Ovary (tissue), 9 donors: ENCODE results near the gene DDRGK1. TPM values are rescaled to one million over a fixed set of nuclear protein-coding genes. Genes with fewer than 3 reads are reported as not detected.
A peak's percentile ranks its signal among the peaks of the same experiment; 100 is the strongest.
"Not testable (repeated sequence)": the region's sequence is repeated elsewhere in the genome, so short reads cannot be mapped to it uniquely, and the experiment has no call there.

Experiments
- DNase-seq, 5 donors: peaks; one replicate each; pipeline ENCODE4 v3.0.0-alpha.2; 2019 to 2020
- H3K27ac ChIP-seq, 2 donors: fragments of 200-600 bp; one replicate each; pipeline versions ENCODE4 v1.5.1 to v1.8.0; 2019 to 2022
- H3K27me3 ChIP-seq: fragments of 200-600 bp; one replicate; pipeline ENCODE4 v1.8.0; 2022
- H3K36me3 ChIP-seq: fragments of 200-600 bp; sonication (generic); one replicate; pipeline ENCODE4 v1.5.1; 2019
- H3K4me1 ChIP-seq: one replicate; pipeline ENCODE4 v1.8.1; 2013; ENCODE audit warnings: mild to moderate bottlenecking, moderate library complexity; ENCODE audit not compliant: insufficient read depth
- H3K4me3 ChIP-seq: fragments of 200-600 bp; sonication (generic); one replicate; pipeline ENCODE4 v1.5.1; 2017
- H3K9me3 ChIP-seq, 2 donors: fragments of 200-600 bp in 1 of 2; sonication (generic) in 1 of 2; one replicate each; pipeline versions ENCODE4 v1.5.1 to v1.8.1; 2013 to 2019; ENCODE audit warnings: mild to moderate bottlenecking in 1 of 2, moderate library complexity in 1 of 2
- CTCF ChIP-seq, 3 donors: fragments of 450-650 bp in 2 of 3; fragments of 200-600 bp in 1 of 3; IDR thresholded peaks; one replicate each; pipeline versions ENCODE4 v1.5.1 to v1.8.0; 2016 to 2022; ENCODE audit warnings: antibody characterized with exemption in 3 of 3, mild to moderate bottlenecking in 1 of 3
- EP300 ChIP-seq: sonication (generic); formaldehyde crosslinking; IDR thresholded peaks from one replicate; pipeline ENCODE4 v1.6.1; 2017; ENCODE audit warnings: antibody characterized with exemption
- POLR2A ChIP-seq: fragments of 450-650 bp; IDR thresholded peaks from one replicate; pipeline ENCODE4 v1.6.1; 2017; ENCODE audit warnings: antibody characterized with exemption, mild to moderate bottlenecking, moderate library complexity
- WGBS, 3 donors: extraction: QIAGEN DNeasy Blood & Tissue Kit in 1 of 3; methylation state at CpG; one replicate each; pipeline versions ENCODE4 v1.1.5 to v1.1.7; 2013 to 2017; 5-methylcytosine and 5-hydroxymethylcytosine counted together
- intact Hi-C, 4 donors: fragments of 100-400 bp; cut with DNase I; formaldehyde crosslinking; loops; one replicate each; pipeline versions ENCODE4 v1.11.0 to v1.15.1; 2022 to 2023
- polyA plus RNA-seq, 2 donors: library from polyadenylated mRNA; stranded (reverse); fragments of 200-250 nt in 1 of 2; fragments of 350-450 nt in 1 of 2; fragmentation: Illumina TruSeq in 1 of 2; extraction: RNeasy Lipid Tissue Mini Kit (QIAGEN cat#74804) in 1 of 2; gene quantifications; one replicate each; pipeline ENCODE4 v1.2.3, GENCODE V29; 2013 to 2014
- total RNA-seq, 7 donors: library from RNA; depleted of rRNA in 2 of 7; stranded (reverse); fragments of >200 nt in 2 of 7; fragmentation: NEBNext Ultra II Directional in 3 of 7; extraction: Animal tissue kit (Norgen Biotek cat#: 25700) in 3 of 7; gene quantifications; one replicate each; pipeline versions ENCODE4 v1.1.0 to v1.2.4, GENCODE V29; 2016 to 2023
- donor health status: DM: no; HTN: no; CAD: no; lungs with moderate emphysema.
- donor health status: DM: no; HTN: no; CAD: no.
- donor health status: Bipolar disorder and iron deficiency.
- donor health status: DM: yes; HTN: yes; CAD: no.
- donor health status: DM: no; HTN: no; CAD: no.
- donor health status: DM: yes; HTN: yes; CAD: no.

Gene DDRGK1
- total and polyA plus RNA-seq, 9 donors, result 38.5 to 63.9 (median 52.5) TPM

- H3K36me3 ChIP-seq, result no peaks in the 10 kb centered on the region
- peaks cover 4% of the 10 kb centered on the region for H3K4me1 ChIP-seq
- H3K4me3 ChIP-seq, result no peak overlapping the region
- TF ChIP-seq EP300 (no peak), CTCF (IDR thresholded peaks at IDR 0.05) (peak in 2 of 3 donors; percentile 51)
- intact Hi-C loops, result no loop called here
- no peaks in the 10 kb centered on the region for H3K9me3 ChIP-seq
- H3K27ac ChIP-seq, result no peak overlapping the region
- DNase-seq, result peak in 2 of 5 donors; percentile 44 to 58
- H3K27me3 ChIP-seq, result no peaks in the 10 kb centered on the region
- 21 to 31% (median 22%) methylated on average over 30 of the region's 30 CpGs for WGBS, 3 donors
Observed at GRCh38 chr20:3218307-3218988, 14.0 kb upstream of the DDRGK1 start.

GRCh38 chr20:3215359-3215917 lies 11.0 kb upstream of the DDRGK1 start:
- H3K27me3 ChIP-seq, H3K9me3 ChIP-seq, intact Hi-C loops, H3K4me3 ChIP-seq, H3K36me3 ChIP-seq, H3K4me1 ChIP-seq, DNase-seq, H3K27ac ChIP-seq: not testable (repeated sequence)
- WGBS, 3 donors, result 87 to 98% (median 97%) methylated on average over 7 of the region's 7 CpGs

GRCh38 chr20:3213226-3213625 lies 8.7 kb upstream of the DDRGK1 start:
- Histone ChIP-seq H3K4me3 (no peak overlapping the region), H3K27ac (no peak overlapping the region), H3K9me3 (no peaks in the 10 kb centered on the region), H3K27me3 (no peaks in the 10 kb centered on the region), H3K4me1 (peaks cover 7% of the 10 kb centered on the region), H3K36me3 (no peaks in the 10 kb centered on the region)
- no peak for DNase-seq
- no peak for TF ChIP-seq POLR2A
- TF ChIP-seq CTCF (IDR thresholded peaks at IDR 0.05), result no peak
- no peak for TF ChIP-seq EP300
- intact Hi-C loops, result loop anchor here in 1 of 4 donors (5.0 kb wide), 1 partner anchor 166 kb away; the partner anchor contains the start of gene MRPS26
- 86 to 89% (median 88%) methylated on average over 7 of the region's 7 CpGs for WGBS, 3 donors

- intact Hi-C loops, result loop anchor here in 1 of 4 donors (5.0 kb wide), 1 partner anchor 163 kb away; the partner anchor contains the start of gene MRPS26
- no peak for TF ChIP-seq CTCF (IDR thresholded peaks at IDR 0.05)
- no peak for TF ChIP-seq EP300
- TF ChIP-seq POLR2A, result no peak
- H3K4me1 ChIP-seq, result peaks cover 7% of the 10 kb centered on the region
- no peaks in the 10 kb centered on the region for H3K36me3 ChIP-seq
- peak overlapping the region; percentile 69 for H3K4me3 ChIP-seq
- WGBS, 3 donors, result 59 to 83% (median 74%) methylated on average over 2 of the region's 2 CpGs
- DNase-seq, result no peak
- H3K27ac ChIP-seq, result no peak overlapping the region
- H3K27me3 ChIP-seq, result no peaks in the 10 kb centered on the region
- H3K9me3 ChIP-seq, result no peaks in the 10 kb centered on the region
Observed at GRCh38 chr20:3210346-3210745, 5.9 kb upstream of the DDRGK1 start.

GRCh38 chr20:3209946-3210317 lies 5.5 kb upstream of the DDRGK1 start:
- no peak for DNase-seq
- TF ChIP-seq CTCF (IDR thresholded peaks at IDR 0.05) (no peak), EP300 (no peak), POLR2A (no peak)
- 0 to 1% (median 0%) methylated on average over 10 of the region's 10 CpGs for WGBS, 3 donors
- Histone ChIP-seq H3K4me3 (peak overlapping the region; percentile 69), H3K27ac (peak overlapping the region in 1 of 2 donors; percentile 68), H3K36me3 (no peaks in the 10 kb centered on the region), H3K27me3 (no peaks in the 10 kb centered on the region), H3K9me3 (no peaks in the 10 kb centered on the region), H3K4me1 (peaks cover 7% of the 10 kb centered on the region)
- intact Hi-C loops, result loop anchor here in 1 of 4 donors (5.0 kb wide), 1 partner anchor 163 kb away; the partner anchor contains the start of gene MRPS26
